ENCODE results near the gene PDXK.

The PDXK gene

GRCh38 chr21:43774163-43774562, 55.2 kb downstream of the PDXK start:
- Histone ChIP-seq H3K9me3 (ENCODE audit: low read length) (no peaks in the 10 kb centered on the region), H3K9me2 (ENCODE audit: low read depth, low read length) (no peaks in the 10 kb centered on the region), H3K79me2 (ENCODE audit: insufficient read depth, low read length) (no peaks in the 10 kb centered on the region), H4K20me1 (ENCODE audit: insufficient read depth, low read length) (no peaks in the 10 kb centered on the region), H3K4me2 (ENCODE audit: low read length) (peak overlapping the region; percentile 74), H3K4me1 (ENCODE audit: insufficient read depth, low read length, severe bottlenecking) (peaks cover 31% of the 10 kb centered on the region), H3K4me3 (ENCODE audit: low read depth, low read length, poor library complexity, severe bottlenecking) (no peak overlapping the region), H3K27ac (ENCODE audit: low read depth, low read length, poor library complexity, severe bottlenecking) (peak overlapping the region; percentile 14), H3K36me3 (ENCODE audit: insufficient read depth, low read length) (peaks cover 30% of the 10 kb centered on the region), H3F3A (ENCODE audit: insufficient read depth, low read length) (no peaks in the 10 kb centered on the region), H3K27me3 (ENCODE audit: insufficient read depth, low read length) (no peaks in the 10 kb centered on the region), H2AFZ (ENCODE audit: low read length) (no peak overlapping the region), H3K9ac (ENCODE audit: low read length) (no peak overlapping the region; the same call in 1 of the 2 replicates)
- TF ChIP-seq EZH2 (IDR thresholded peaks at IDR 0.05; ENCODE audit: borderline replicate concordance, low read length) (no peak), CTCF (IDR thresholded peaks at IDR 0.05; ENCODE audit: low read length) (no peak)

- H3K79me2 ChIP-seq (ENCODE audit: insufficient read depth, low read length): no peaks in the 10 kb centered on the region
- no peaks in the 10 kb centered on the region for H3K9me3 ChIP-seq (ENCODE audit: low read length)
- peaks cover 5% of the 10 kb centered on the region for H3F3A ChIP-seq (ENCODE audit: insufficient read depth, low read length)
- no peaks in the 10 kb centered on the region for H3K9me2 ChIP-seq (ENCODE audit: low read depth, low read length)
- TF ChIP-seq EZH2 (IDR thresholded peaks at IDR 0.05; ENCODE audit: borderline replicate concordance, low read length) (no peak), CTCF (IDR thresholded peaks at IDR 0.05; ENCODE audit: low read length) (no peak)
- H3K27ac ChIP-seq (ENCODE audit: low read depth, low read length, poor library complexity, severe bottlenecking): peak overlapping the region; percentile 9
- peaks cover 30% of the 10 kb centered on the region for H3K36me3 ChIP-seq (ENCODE audit: insufficient read depth, low read length)
- H3K9ac ChIP-seq (ENCODE audit: low read length): peak overlapping the region; percentile 87
- H4K20me1 ChIP-seq (ENCODE audit: insufficient read depth, low read length): no peaks in the 10 kb centered on the region
- H2AFZ ChIP-seq (ENCODE audit: low read length): no peak overlapping the region
- H3K4me1 ChIP-seq (ENCODE audit: insufficient read depth, low read length, severe bottlenecking): peaks cover 39% of the 10 kb centered on the region
- peak overlapping the region; percentile 74 for H3K4me2 ChIP-seq (ENCODE audit: low read length)
- H3K4me3 ChIP-seq (ENCODE audit: low read depth, low read length, poor library complexity, severe bottlenecking): peak overlapping the region; percentile 95
- H3K27me3 ChIP-seq (ENCODE audit: insufficient read depth, low read length): no peaks in the 10 kb centered on the region
These were observed 56.3 kb downstream of the PDXK start for GRCh38 chr21:43775190-43775589.

- no peaks in the 10 kb centered on the region for H3K27me3 ChIP-seq (ENCODE audit: insufficient read depth, low read length)
- H3K4me3 ChIP-seq (ENCODE audit: low read depth, low read length, poor library complexity, severe bottlenecking): peak within 1 kb of the TSS; percentile 95
- no peaks in the 10 kb centered on the region for H3K79me2 ChIP-seq (ENCODE audit: insufficient read depth, low read length)
- H3F3A ChIP-seq (ENCODE audit: insufficient read depth, low read length): peaks cover 10% of the 10 kb centered on the region
- H3K9me2 ChIP-seq (ENCODE audit: low read depth, low read length): no peaks in the 10 kb centered on the region
- peak within 1 kb of the TSS; percentile 9 for H3K27ac ChIP-seq (ENCODE audit: low read depth, low read length, poor library complexity, severe bottlenecking)
- no peak within 1 kb of the TSS for H2AFZ ChIP-seq (ENCODE audit: low read length)
- peak within 1 kb of the TSS; percentile 87 for H3K9ac ChIP-seq (ENCODE audit: low read length)
- TF ChIP-seq EZH2 (IDR thresholded peaks at IDR 0.05; ENCODE audit: borderline replicate concordance, low read length) (no peak), CTCF (IDR thresholded peaks at IDR 0.05; ENCODE audit: low read length) (peak; percentile 13; the same call in 1 of the 2 replicates)
- H3K36me3 ChIP-seq (ENCODE audit: insufficient read depth, low read length): peaks cover 30% of the 10 kb centered on the region
- H3K9me3 ChIP-seq (ENCODE audit: low read length): no peaks in the 10 kb centered on the region
- H4K20me1 ChIP-seq (ENCODE audit: insufficient read depth, low read length): no peaks in the 10 kb centered on the region
- H3K4me2 ChIP-seq (ENCODE audit: low read length): peak within 1 kb of the TSS; percentile 74
- H3K4me1 ChIP-seq (ENCODE audit: insufficient read depth, low read length, severe bottlenecking): peaks cover 46% of the 10 kb centered on the region
These were observed 57.0 kb downstream of the PDXK start, which contains the start of gene CSTB for GRCh38 chr21:43775795-43776430. Gene CSTB, minus strand, starts transcription at chr21:43776308. Its CDS starts 39 bp downstream, at chr21:43776269.
